ENCODE measurements around the gene MAN1C1. TPM values are rescaled to one million over a fixed set of nuclear protein-coding genes. Genes with fewer than 3 reads are reported as not detected.

MAN1C1 gene
- total and polyA plus RNA-seq, 10 of the 15 experiments (the other 5 are each of a cell fraction or from before 2014, with no cell fraction given) = 0.12 to 0.56 (median 0.22) TPM; not detected in 3

DNA sequence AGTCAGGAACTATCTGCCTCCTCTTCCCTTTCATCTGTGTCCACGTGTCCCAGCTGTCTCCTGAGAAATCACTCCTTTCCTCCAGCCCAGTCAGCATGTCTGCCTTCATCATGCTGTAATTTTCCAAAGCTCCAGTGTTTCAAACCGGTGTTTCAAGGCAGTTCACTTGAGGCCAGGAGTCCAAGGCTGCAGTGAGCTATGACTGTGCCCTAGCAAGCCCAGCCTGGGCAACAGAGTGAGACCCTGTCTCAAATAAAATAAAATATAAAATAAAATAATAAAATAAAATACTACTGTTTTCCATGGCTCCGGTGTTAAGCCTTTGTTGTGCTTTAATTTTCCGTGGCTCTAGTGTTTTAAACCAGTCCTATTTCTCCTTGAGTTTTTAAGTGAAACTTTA is 175.5 kb downstream of the MAN1C1 start:
- no peak for FAIRE-seq
- SMC1A ChIA-PET (ENCODE audit: uncharacterized antibody, unreplicated experiment) = interaction anchor here (1.0 to 1.5 kb wide), 2 partner anchors 165 to 288 kb away, joined by 3 read pairs; no protein-coding TSS in a partner anchor
- in situ Hi-C loops (cut with MboI) = loop anchor here (5.0 kb wide), 1 partner anchor 50 kb away; no protein-coding TSS in a partner anchor

DNA sequence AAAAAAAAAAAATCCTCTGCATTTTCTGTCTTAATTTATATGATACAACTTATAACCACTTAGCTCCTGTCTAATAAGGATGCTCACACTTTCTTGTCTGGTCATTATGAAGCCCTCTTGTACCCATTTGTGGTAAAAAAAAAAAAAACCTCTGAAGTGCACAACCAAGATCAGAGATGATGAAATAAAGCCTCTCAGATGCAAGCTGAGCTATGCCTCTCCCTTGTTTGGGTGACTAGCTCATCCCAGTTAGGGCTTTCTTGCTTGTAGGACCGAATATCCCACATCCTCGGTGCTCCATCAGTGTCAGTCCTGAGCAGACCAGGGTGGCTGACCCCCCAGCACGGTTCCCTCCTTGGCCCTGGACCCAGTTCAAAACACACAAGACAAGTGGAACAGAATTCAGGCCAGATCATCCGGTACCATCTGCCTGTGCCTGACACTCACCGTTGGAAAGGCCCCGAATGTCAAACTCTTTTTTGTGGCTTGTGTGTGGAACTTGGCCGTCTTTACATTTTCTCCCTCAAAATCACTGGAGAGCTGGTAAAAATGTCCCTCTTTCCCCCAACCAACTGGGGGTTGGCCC is 177.1 kb downstream of the MAN1C1 start:
- POLR2A ChIA-PET = interaction anchor here (0.6 kb wide), 1 partner anchor 360 kb away, joined by 3 read pairs; no protein-coding TSS in a partner anchor
- H4K20me1 ChIP-seq (ENCODE audit: control insufficient read depth, insufficient read depth) = no peaks in the 10 kb centered on the region
- in situ Hi-C loops (cut with MboI) (loop anchor here (5.0 kb wide), 1 partner anchor 51 kb away; no protein-coding TSS in a partner anchor), intact Hi-C loops (cut with micrococcal nuclease; ENCODE audit: unreplicated experiment) (no loop called here)
- ATAC-seq (no peak), FAIRE-seq (no peak), DNase-seq (ENCODE audit: low read depth, low spot score) (no peak)
- H3K4me3 ChIP-seq = no peak overlapping the region
- no peak overlapping the region for H3K4me2 ChIP-seq (ENCODE audit: control insufficient read depth, insufficient read depth)
- H3K4me1 ChIP-seq (ENCODE audit: control insufficient read depth, insufficient read depth, low read length) = no peaks in the 10 kb centered on the region
- RAD21 ChIA-PET (ENCODE audit: unreplicated experiment) = interaction anchor here (1.3 kb wide), 1 partner anchor 290 kb away, joined by 4 read pairs; no protein-coding TSS in a partner anchor
- H3K9ac ChIP-seq (ENCODE audit: control insufficient read depth, insufficient read depth, low read length) = no peak overlapping the region
- WGBS (ENCODE audit: insufficient coverage, insufficient replicate concordance, low lambda C conversion rate, missing lambda C conversion rate) = 23% methylated on average over 7 of the region's 7 CpGs
- CTCF ChIA-PET = interaction anchor here (0.7 to 1.4 kb wide), 3 partner anchors 162 to 290 kb away, joined by 3 to 5 read pairs (median 3); no protein-coding TSS in a partner anchor
- H3K27ac ChIP-seq (ENCODE audit: control insufficient read depth, insufficient read depth) = no peak overlapping the region
- no peaks in the 10 kb centered on the region for H3K79me2 ChIP-seq (ENCODE audit: control insufficient read depth, insufficient read depth, low read length)
- H3K9me3 ChIP-seq (replicated peaks; ENCODE audit: control insufficient read depth, insufficient read depth, low read length) = no peaks in the 10 kb centered on the region
- SMC1A ChIA-PET (ENCODE audit: uncharacterized antibody, unreplicated experiment) = interaction anchor here (1.1 kb wide), 1 partner anchor 368 kb away, joined by 6 read pairs; no protein-coding TSS in a partner anchor
- no peaks in the 10 kb centered on the region for H3K36me3 ChIP-seq (ENCODE audit: control insufficient read depth in 2 of 2, insufficient read depth in 2 of 2, low read length in 1 of 2)
- no TSS peak for BruUV-seq (replicated peaks)
- no peak overlapping the region for H2AFZ ChIP-seq (ENCODE audit: control insufficient read depth, low read depth, low read length)
- peaks cover 2% of the 10 kb centered on the region in 2 experiments; a peak in 2 of 4 replicates for H3K27me3 ChIP-seq (replicated peaks in 1 of 2; ENCODE audit: control insufficient read depth in 2 of 2, insufficient read depth in 2 of 2, low read length in 1 of 2)
- TF ChIP-seq MYC (IDR thresholded peaks at IDR 0.05; ENCODE audit: insufficient read depth, insufficient read length, insufficient replicate concordance, low read length, severe bottlenecking) (no peak), PAX5 (IDR thresholded peaks at IDR 0.05; ENCODE audit: borderline replicate concordance, low read depth, low read length) (no peak)
- TF ChIP-seq, protein P1, sequence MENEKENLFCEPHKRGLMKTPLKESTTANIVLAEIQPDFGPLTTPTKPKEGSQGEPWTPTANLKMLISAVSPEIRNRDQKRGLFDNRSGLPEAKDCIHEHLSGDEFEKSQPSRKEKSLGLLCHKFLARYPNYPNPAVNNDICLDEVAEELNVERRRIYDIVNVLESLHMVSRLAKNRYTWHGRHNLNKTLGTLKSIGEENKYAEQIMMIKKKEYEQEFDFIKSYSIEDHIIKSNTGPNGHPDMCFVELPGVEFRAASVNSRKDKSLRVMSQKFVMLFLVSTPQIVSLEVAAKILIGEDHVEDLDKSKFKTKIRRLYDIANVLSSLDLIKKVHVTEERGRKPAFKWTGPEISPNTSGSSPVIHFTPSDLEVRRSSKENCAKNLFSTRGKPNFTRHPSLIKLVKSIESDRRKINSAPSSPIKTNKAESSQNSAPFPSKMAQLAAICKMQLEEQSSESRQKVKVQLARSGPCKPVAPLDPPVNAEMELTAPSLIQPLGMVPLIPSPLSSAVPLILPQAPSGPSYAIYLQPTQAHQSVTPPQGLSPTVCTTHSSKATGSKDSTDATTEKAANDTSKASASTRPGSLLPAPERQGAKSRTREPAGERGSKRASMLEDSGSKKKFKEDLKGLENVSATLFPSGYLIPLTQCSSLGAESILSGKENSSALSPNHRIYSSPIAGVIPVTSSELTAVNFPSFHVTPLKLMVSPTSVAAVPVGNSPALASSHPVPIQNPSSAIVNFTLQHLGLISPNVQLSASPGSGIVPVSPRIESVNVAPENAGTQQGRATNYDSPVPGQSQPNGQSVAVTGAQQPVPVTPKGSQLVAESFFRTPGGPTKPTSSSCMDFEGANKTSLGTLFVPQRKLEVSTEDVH (IDR thresholded peaks at IDR 0.05; ENCODE audit: low read depth, partially characterized antibody) = no peak
- TF ChIP-seq, protein P2, sequence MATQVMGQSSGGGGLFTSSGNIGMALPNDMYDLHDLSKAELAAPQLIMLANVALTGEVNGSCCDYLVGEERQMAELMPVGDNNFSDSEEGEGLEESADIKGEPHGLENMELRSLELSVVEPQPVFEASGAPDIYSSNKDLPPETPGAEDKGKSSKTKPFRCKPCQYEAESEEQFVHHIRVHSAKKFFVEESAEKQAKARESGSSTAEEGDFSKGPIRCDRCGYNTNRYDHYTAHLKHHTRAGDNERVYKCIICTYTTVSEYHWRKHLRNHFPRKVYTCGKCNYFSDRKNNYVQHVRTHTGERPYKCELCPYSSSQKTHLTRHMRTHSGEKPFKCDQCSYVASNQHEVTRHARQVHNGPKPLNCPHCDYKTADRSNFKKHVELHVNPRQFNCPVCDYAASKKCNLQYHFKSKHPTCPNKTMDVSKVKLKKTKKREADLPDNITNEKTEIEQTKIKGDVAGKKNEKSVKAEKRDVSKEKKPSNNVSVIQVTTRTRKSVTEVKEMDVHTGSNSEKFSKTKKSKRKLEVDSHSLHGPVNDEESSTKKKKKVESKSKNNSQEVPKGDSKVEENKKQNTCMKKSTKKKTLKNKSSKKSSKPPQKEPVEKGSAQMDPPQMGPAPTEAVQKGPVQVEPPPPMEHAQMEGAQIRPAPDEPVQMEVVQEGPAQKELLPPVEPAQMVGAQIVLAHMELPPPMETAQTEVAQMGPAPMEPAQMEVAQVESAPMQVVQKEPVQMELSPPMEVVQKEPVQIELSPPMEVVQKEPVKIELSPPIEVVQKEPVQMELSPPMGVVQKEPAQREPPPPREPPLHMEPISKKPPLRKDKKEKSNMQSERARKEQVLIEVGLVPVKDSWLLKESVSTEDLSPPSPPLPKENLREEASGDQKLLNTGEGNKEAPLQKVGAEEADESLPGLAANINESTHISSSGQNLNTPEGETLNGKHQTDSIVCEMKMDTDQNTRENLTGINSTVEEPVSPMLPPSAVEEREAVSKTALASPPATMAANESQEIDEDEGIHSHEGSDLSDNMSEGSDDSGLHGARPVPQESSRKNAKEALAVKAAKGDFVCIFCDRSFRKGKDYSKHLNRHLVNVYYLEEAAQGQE (IDR thresholded peaks at IDR 0.05; ENCODE audit: low read depth, low read length) = no peak

More for the DNA sequence above, 175.5 kb downstream of the MAN1C1 start:
- WGBS (ENCODE audit: insufficient coverage, insufficient replicate concordance, low lambda C conversion rate, missing lambda C conversion rate) = 62% methylated on average over 4 of the region's 4 CpGs
- no TSS peak for BruUV-seq (replicated peaks)
- no peak overlapping the region for H3K4me2 ChIP-seq (ENCODE audit: control insufficient read depth, insufficient read depth)
- no peak overlapping the region for H3K4me3 ChIP-seq
- ATAC-seq (no peak), DNase-seq (ENCODE audit: low read depth, low spot score) (no peak)
- RAD21 ChIA-PET (ENCODE audit: unreplicated experiment) = no interaction called here
- CTCF ChIA-PET = interaction anchor here (1.2 kb wide), 1 partner anchor 271 kb away, joined by 3 read pairs; no protein-coding TSS in a partner anchor
- no peaks in the 10 kb centered on the region for H3K4me1 ChIP-seq (ENCODE audit: control insufficient read depth, insufficient read depth, low read length)
- H3K9me3 ChIP-seq (replicated peaks; ENCODE audit: control insufficient read depth, insufficient read depth, low read length) = no peaks in the 10 kb centered on the region
- H4K20me1 ChIP-seq (ENCODE audit: control insufficient read depth, insufficient read depth) = no peaks in the 10 kb centered on the region
- no peaks in the 10 kb centered on the region for H3K36me3 ChIP-seq (ENCODE audit: control insufficient read depth in 2 of 2, insufficient read depth in 2 of 2, low read length in 1 of 2)
- H3K27me3 ChIP-seq (replicated peaks in 1 of 2; ENCODE audit: control insufficient read depth in 2 of 2, insufficient read depth in 2 of 2, low read length in 1 of 2) = peaks cover 3 to 4% of the 10 kb centered on the region in 2 experiments
- H2AFZ ChIP-seq (ENCODE audit: control insufficient read depth, low read depth, low read length) = no peak overlapping the region
- POLR2A ChIA-PET = no interaction called here
- no peak overlapping the region for H3K9ac ChIP-seq (ENCODE audit: control insufficient read depth, insufficient read depth, low read length)
- no peak overlapping the region for H3K27ac ChIP-seq (ENCODE audit: control insufficient read depth, insufficient read depth)
- intact Hi-C loops (cut with micrococcal nuclease; ENCODE audit: unreplicated experiment) = no loop called here
- TF ChIP-seq MXI1 (IDR thresholded peaks at IDR 0.05; ENCODE audit: low read depth, low read length) (no peak), MYB (IDR thresholded peaks at IDR 0.05; ENCODE audit: borderline replicate concordance, low read depth, low read length) (no peak)
- H3K79me2 ChIP-seq (ENCODE audit: control insufficient read depth, insufficient read depth, low read length) = no peaks in the 10 kb centered on the region

Measured in GM12878 (cell line).